ENCODE results near the gene RARRES1.

RARRES1 gene

DNA sequence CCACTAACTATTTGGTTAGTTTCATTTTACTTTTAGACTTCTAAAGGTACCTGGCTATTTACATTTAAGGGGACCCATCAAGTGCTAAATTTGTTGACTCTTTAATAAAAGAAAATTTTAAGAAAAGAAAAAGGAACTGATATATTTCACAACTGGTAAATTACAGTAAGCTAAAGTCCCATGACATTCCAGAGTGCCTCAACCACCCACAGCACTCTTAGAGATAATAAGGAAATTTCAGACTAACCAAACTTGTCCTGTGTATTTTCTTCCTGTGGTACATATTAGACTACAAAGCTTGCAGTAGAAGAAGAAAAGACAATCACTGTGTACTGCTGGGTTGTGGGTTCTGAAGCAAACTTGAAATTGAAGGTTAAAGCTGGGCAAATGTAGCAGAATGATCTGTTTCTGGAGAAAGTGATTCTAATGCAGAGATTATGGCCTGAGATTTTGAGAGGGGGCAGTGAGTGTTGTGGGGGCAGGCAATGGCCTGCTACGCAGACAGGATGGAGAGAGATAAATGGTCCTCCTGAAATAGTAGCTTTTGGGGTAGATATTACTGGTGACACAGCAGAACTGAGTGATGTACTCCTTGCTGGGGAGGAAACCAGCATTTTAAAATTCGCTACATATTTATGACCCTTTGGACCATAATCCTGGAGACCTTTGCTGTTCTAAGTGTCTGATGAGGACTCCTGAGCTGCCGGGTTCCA lies 45.1 kb upstream of the RARRES1 start:
- H3K79me2 ChIP-seq, result no peaks in the 10 kb centered on the region
- H3K36me3 ChIP-seq (ENCODE audit: control insufficient read depth, insufficient read depth, low read length), result no peaks in the 10 kb centered on the region
- H3K9ac ChIP-seq, result no peak overlapping the region
- H3K27me3 ChIP-seq (ENCODE audit: control insufficient read depth, insufficient read depth, low read length), result no peaks in the 10 kb centered on the region
- H3K4me3 ChIP-seq (ENCODE audit: low read depth, low read length), result no peak overlapping the region
- TF ChIP-seq, protein P1, sequence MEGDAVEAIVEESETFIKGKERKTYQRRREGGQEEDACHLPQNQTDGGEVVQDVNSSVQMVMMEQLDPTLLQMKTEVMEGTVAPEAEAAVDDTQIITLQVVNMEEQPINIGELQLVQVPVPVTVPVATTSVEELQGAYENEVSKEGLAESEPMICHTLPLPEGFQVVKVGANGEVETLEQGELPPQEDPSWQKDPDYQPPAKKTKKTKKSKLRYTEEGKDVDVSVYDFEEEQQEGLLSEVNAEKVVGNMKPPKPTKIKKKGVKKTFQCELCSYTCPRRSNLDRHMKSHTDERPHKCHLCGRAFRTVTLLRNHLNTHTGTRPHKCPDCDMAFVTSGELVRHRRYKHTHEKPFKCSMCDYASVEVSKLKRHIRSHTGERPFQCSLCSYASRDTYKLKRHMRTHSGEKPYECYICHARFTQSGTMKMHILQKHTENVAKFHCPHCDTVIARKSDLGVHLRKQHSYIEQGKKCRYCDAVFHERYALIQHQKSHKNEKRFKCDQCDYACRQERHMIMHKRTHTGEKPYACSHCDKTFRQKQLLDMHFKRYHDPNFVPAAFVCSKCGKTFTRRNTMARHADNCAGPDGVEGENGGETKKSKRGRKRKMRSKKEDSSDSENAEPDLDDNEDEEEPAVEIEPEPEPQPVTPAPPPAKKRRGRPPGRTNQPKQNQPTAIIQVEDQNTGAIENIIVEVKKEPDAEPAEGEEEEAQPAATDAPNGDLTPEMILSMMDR (IDR thresholded peaks at IDR 0.05), result no peak
- no peak overlapping the region for H3K27ac ChIP-seq
- no peaks in the 10 kb centered on the region for H3K4me1 ChIP-seq
- H3K9me3 ChIP-seq (ENCODE audit: control insufficient read depth, low read length), result no peaks in the 10 kb centered on the region
- H2AFZ ChIP-seq, result no peak overlapping the region
- H3K4me2 ChIP-seq (ENCODE audit: low read length), result no peak overlapping the region

DNA sequence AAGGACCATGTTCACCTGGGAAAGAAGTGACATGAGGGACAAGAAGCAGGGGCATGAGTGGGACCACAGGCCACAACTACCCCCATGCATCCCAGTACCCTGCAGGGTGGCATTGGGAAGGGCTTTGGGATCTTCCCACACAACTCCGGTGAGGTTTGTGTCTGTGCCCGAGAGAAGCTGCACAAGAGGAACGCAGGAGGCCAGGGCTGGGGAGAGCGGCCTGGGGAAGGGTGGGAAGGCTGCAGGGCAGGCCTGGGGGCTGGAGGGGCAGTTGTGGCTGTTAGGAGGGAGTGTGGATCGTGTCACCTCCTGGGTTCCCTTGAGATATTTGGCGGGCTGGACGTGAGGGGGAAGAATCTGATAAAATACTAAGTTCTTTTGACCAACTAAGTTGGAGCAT lies 44.3 kb upstream of the RARRES1 start:
- Histone ChIP-seq H3K27ac (no peak overlapping the region), H3K9ac (no peak overlapping the region), H3K4me3 (ENCODE audit: low read depth, low read length) (no peak overlapping the region)

DNA sequence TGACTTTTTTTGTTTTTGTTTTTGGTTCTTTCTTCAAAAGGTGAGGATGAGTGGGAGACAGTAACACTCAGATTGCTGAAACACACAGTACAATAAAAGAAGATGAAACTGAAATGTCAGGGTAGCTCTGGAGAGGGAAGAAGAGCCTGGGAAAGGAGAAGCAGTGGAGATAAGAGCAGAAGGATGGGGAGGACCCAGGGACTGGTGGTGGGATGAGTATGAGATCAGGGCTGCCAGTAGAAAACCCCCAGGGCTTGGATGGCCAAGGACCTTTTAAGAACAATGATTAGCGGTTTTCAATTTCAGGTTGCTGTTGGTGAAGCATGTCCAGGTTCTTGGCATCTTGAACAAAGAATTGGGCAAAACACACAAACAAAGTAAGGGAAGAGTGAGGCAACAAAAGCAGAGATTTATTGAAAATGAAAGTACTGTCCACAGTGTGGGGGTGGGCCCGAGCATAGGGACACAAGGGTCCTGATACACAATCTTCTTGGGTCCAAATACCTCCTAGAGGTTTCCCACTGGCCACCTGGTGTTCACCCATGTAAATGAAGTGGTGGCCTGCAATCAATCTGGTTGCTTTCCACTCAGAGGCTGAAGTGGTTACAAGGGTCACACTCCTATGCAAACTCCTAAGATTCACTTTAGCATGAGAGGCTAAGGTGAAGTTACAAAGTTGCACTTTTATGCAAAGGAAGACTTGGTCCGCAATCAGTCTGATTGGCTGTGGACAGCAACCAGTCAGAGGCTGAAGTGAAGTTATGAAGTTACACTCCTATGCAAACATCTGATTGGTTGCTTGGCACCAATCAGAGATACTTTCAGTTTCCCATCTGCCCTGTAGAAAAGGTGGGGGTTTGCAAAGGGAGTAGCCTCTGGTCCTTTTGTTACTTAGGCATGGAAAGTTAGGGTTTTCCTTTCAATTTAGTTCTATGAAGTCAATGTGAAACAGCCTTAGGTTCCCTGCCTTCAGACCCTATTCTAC lies 43.5 kb upstream of the RARRES1 start:
- no peaks in the 10 kb centered on the region for H3K9me3 ChIP-seq (ENCODE audit: control insufficient read depth, low read length)
- no peaks in the 10 kb centered on the region for H3K4me1 ChIP-seq
- H3K36me3 ChIP-seq (ENCODE audit: control insufficient read depth, insufficient read depth, low read length), result no peaks in the 10 kb centered on the region
- TF ChIP-seq, protein P1 (IDR thresholded peaks at IDR 0.05), result no peak
- H2AFZ ChIP-seq, result no peak overlapping the region
- H3K4me3 ChIP-seq (ENCODE audit: low read depth, low read length), result no peak overlapping the region
- H3K27me3 ChIP-seq (ENCODE audit: control insufficient read depth, insufficient read depth, low read length), result no peaks in the 10 kb centered on the region
- H3K79me2 ChIP-seq, result no peaks in the 10 kb centered on the region
- H3K27ac ChIP-seq, result no peak overlapping the region
- no peak overlapping the region for H3K9ac ChIP-seq
- no peak overlapping the region for H3K4me2 ChIP-seq (ENCODE audit: low read length)

More for the DNA sequence above, 44.3 kb upstream of the RARRES1 start:
- no peak overlapping the region for H2AFZ ChIP-seq
- TF ChIP-seq, protein P1 (IDR thresholded peaks at IDR 0.05), result no peak
- H3K27me3 ChIP-seq (ENCODE audit: control insufficient read depth, insufficient read depth, low read length), result no peaks in the 10 kb centered on the region
- no peaks in the 10 kb centered on the region for H3K36me3 ChIP-seq (ENCODE audit: control insufficient read depth, insufficient read depth, low read length)
- H3K4me1 ChIP-seq, result no peaks in the 10 kb centered on the region
- H3K79me2 ChIP-seq, result no peaks in the 10 kb centered on the region
- no peaks in the 10 kb centered on the region for H3K9me3 ChIP-seq (ENCODE audit: control insufficient read depth, low read length)
- H3K4me2 ChIP-seq (ENCODE audit: low read length), result no peak overlapping the region

DNA sequence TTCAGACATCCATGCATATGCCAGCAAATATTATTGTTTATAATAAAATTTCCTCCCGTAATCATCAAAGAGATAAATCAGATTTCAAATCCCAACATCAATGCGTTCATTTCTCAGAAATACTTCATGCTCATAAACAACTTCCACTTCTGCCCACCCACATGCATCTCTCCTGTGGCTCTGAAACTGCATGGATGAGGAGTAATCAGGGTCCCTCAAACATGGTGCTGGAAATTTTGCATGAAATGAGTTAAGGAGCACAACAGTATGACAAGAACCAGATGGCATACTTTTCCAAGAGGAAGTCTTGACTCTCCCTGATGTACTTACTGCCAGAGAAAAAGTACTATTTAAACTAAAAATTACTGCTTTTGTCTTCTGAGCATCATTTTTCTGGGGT lies 42.7 kb upstream of the RARRES1 start:
- Histone ChIP-seq H3K27me3 (ENCODE audit: control insufficient read depth, insufficient read depth, low read length) (no peaks in the 10 kb centered on the region), H3K36me3 (ENCODE audit: control insufficient read depth, insufficient read depth, low read length) (no peaks in the 10 kb centered on the region), H3K9me3 (ENCODE audit: control insufficient read depth, low read length) (no peaks in the 10 kb centered on the region), H3K4me1 (no peaks in the 10 kb centered on the region), H3K9ac (no peak overlapping the region), H3K4me3 (ENCODE audit: low read depth, low read length) (no peak overlapping the region), H3K27ac (no peak overlapping the region), H3K4me2 (ENCODE audit: low read length) (no peak overlapping the region), H2AFZ (no peak overlapping the region), H3K79me2 (no peaks in the 10 kb centered on the region)
- TF ChIP-seq, protein P1 (IDR thresholded peaks at IDR 0.05), result no peak

Data from parathyroid adenoma (tissue), 2 donors.